DND-41 (cell line): ENCODE measurements around the gene VTI1A.

Experiments
- CTCF ChIP-seq: IDR thresholded peaks from 2 replicates; pipeline ENCODE4 v1.5.1; 2012; ENCODE audit warnings: borderline replicate concordance, low read length, moderate library complexity, mild to moderate bottlenecking; ENCODE audit not compliant: poor library complexity, severe bottlenecking; ENCODE audit errors: extremely low read depth
- EZH2 ChIP-seq: IDR thresholded peaks from 3 replicates; pipeline ENCODE4 v1.6.1; 2012; ENCODE audit warnings: borderline replicate concordance, low read depth, mild to moderate bottlenecking, moderate library complexity, low read length, inconsistent platforms; ENCODE audit not compliant: severe bottlenecking

GRCh38 chr10:112552593-112553110 lies 105.6 kb downstream of the VTI1A start:
- TF ChIP-seq CTCF (no peak), EZH2 (no peak)
